Amniotic stem cell (primary cell): Measurements from ENCODE around the gene MKI67.
"Not testable (repeated sequence)": the region's sequence is repeated elsewhere in the genome, so short reads cannot be mapped to it uniquely, and the experiment has no call there.

ENCODE experiments used
- DNase-seq: peaks from one replicate; lab custom pipeline; 2025; lab: John Stamatoyannopoulos, UW

MKI67 gene

GRCh38 chr10:128150045-128150493, 23.8 kb upstream of the MKI67 start:
- no peak for DNase-seq

- no peak for DNase-seq
Measured at GRCh38 chr10:128149267-128150014, 23.2 kb upstream of the MKI67 start.

GRCh38 chr10:128147669-128148068, 21.4 kb upstream of the MKI67 start:
- DNase-seq: no peak

- no peak for DNase-seq
Measured at GRCh38 chr10:128147064-128147463, 20.8 kb upstream of the MKI67 start.

- no peak for DNase-seq
Measured at GRCh38 chr10:128144547-128144946, 18.3 kb upstream of the MKI67 start.

GRCh38 chr10:128143531-128143930, 17.3 kb upstream of the MKI67 start:
- no peak for DNase-seq

GRCh38 chr10:128140425-128140824, 14.2 kb upstream of the MKI67 start:
- no peak for DNase-seq

- DNase-seq: not testable (repeated sequence)
Measured at GRCh38 chr10:128138429-128138828, 12.2 kb upstream of the MKI67 start.

- DNase-seq: no peak
Measured at GRCh38 chr10:128137877-128138276, 11.7 kb upstream of the MKI67 start.

- DNase-seq: no peak
Measured at GRCh38 chr10:128130051-128130450, 3.8 kb upstream of the MKI67 start.

- DNase-seq: no peak
Measured at GRCh38 chr10:128128582-128128981, 2.4 kb upstream of the MKI67 start.

GRCh38 chr10:128125416-128125943, 743 bp downstream of the MKI67 start:
- DNase-seq: no peak

GRCh38 chr10:128124813-128125403, 1.3 kb downstream of the MKI67 start:
- no peak for DNase-seq

- no peak for DNase-seq
Measured at GRCh38 chr10:128123846-128124245, 2.4 kb downstream of the MKI67 start.

- DNase-seq: no peak
Measured at GRCh38 chr10:128122931-128123330, 3.3 kb downstream of the MKI67 start.

- no peak for DNase-seq
Measured at GRCh38 chr10:128121750-128122412, 4.3 kb downstream of the MKI67 start.

GRCh38 chr10:128116851-128117615, 9.2 kb downstream of the MKI67 start:
- no peak for DNase-seq

- no peak for DNase-seq
Measured at GRCh38 chr10:128116187-128116586, 10.0 kb downstream of the MKI67 start.

- no peak for DNase-seq
Measured at GRCh38 chr10:128115356-128115755, 10.9 kb downstream of the MKI67 start.

GRCh38 chr10:128114901-128115300, 11.3 kb downstream of the MKI67 start:
- no peak for DNase-seq

- DNase-seq: no peak
Measured at GRCh38 chr10:128113026-128113425, 13.2 kb downstream of the MKI67 start.

GRCh38 chr10:128111696-128112095, 14.5 kb downstream of the MKI67 start:
- DNase-seq: no peak
